IPS-18c (cell line): ENCODE data around the gene C1orf174.
"Not testable (repeated sequence)": the region's sequence is repeated elsewhere in the genome, so short reads cannot be mapped to it uniquely, and the experiment has no call there.

ENCODE experiments used
- H3K4me3 ChIP-seq: 2 replicates; pipeline ENCODE4 v1.7.0; 2013; ENCODE audit warnings: low read depth, mild to moderate bottlenecking, low read length, moderate library complexity; ENCODE audit not compliant: insufficient read depth
- H3K9me3 ChIP-seq: one replicate; pipeline ENCODE4 v1.6.1; 2013; ENCODE audit warnings: mild to moderate bottlenecking, low read length, moderate library complexity; ENCODE audit not compliant: control insufficient read depth, insufficient read depth

The C1orf174 gene

DNA sequence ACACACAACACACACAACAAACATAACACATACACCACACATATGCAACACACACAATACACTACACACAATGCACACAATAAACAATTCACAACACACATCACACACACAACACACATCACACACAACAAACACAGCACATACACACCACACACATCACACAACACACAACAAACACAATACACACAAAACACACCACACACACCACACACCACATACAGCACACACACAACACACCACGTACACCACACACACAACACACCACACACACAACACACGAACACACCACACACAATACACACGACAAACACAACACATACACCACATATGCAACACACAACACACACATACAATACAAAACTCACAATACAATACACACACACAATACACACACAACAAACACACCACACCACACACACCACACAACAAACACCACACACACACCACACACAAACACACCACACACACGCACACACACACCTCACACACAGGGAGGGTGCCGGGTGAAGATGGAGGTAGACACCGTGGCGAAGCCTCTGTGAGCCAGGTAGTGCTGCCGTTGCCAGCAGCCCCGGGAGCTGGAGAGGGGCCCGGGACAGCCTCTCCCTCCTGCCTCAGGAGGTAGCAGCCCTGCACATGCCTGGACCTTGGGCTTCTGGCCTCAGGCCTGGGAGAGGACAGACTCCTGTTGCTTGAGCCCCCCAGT is 30.4 kb upstream of the C1orf174 start:
- H3K4me3 ChIP-seq = no peak overlapping the region
- H3K9me3 ChIP-seq = no peaks in the 10 kb centered on the region

DNA sequence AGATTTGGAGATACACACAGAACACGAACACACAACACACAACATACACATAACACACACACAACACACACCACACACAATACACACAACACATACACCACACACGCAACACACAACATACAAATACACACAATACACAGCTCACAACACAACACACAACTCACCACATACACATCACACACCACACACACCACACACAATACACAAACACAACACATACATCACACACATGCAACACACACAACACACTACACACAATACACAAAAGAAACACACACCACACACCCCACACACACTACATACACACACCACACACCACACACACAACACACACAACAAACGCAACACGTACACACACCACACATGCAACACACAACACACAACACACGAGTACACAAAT is 29.1 kb upstream of the C1orf174 start:
- Histone ChIP-seq H3K4me3 (no peak overlapping the region), H3K9me3 (no peaks in the 10 kb centered on the region)

- Histone ChIP-seq H3K4me3 (no peak overlapping the region), H3K9me3 (no peaks in the 10 kb centered on the region)
Observed at GRCh38 chr1:3928586-3928985, 28.5 kb upstream of the C1orf174 start.

- Histone ChIP-seq H3K4me3 (no peak overlapping the region), H3K9me3 (no peaks in the 10 kb centered on the region)
Observed at GRCh38 chr1:3926956-3927355, 26.9 kb upstream of the C1orf174 start.

- no peak overlapping the region for H3K4me3 ChIP-seq
Observed at GRCh38 chr1:3925762-3926161, 25.7 kb upstream of the C1orf174 start.

DNA sequence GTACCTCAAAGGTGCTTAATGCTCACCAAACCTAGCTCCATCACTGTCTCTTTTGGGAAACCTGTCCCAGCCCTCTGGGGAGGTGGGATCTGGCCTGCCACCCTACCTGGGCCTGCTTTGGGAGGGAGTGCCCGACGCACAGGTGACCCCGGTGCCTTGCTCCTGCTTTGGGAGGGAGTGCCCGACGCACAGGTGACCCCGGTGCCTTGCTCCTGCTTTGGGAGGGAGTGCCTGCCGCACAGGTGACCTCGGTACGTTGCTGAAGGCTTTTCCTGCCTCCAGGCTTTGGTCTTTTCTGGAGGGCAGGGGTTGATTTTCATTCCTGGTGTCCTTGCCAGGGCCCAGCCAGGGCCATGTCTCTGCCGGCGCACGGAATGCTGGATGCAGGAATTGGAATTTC is 25.2 kb upstream of the C1orf174 start:
- Histone ChIP-seq H3K4me3 (no peak overlapping the region), H3K9me3 (no peaks in the 10 kb centered on the region)

More at GRCh38 chr1:3925762-3926161, 25.7 kb upstream of the C1orf174 start:
- no peaks in the 10 kb centered on the region for H3K9me3 ChIP-seq

GRCh38 chr1:3924825-3925220 is 24.8 kb upstream of the C1orf174 start:
- Histone ChIP-seq H3K4me3 (no peak overlapping the region), H3K9me3 (no peaks in the 10 kb centered on the region)

DNA sequence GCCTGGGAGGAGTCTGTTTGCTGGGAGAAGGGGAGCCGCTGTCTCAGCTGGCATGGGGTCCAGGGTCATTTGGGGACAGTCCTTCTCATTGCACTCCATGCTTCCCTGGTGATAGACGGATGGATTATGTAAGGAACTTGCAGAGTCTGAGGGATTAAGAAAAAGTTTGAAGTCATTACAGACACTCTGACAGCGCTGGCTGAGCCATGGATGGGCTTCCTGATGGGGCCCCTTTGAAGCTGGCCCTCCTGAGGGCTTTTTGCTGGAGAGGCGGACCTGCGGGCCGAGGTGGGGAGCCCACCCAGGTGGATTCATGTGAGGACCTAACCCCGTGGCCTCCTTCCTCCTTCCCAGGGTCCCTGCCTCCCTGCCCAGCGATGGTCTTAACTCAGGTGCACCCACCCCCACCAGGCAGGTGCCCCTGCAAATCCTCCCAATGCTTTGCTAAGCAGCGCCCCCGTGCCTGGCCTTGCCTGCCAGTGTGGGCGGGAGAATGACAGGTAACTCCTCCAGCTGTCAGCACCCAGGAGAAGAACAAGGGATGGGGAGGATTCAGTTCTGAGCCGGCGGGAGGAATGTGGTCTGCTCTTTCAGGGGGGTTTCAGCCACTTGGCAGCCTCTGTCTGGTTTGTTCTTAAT is 24.2 kb upstream of the C1orf174 start:
- H3K4me3 ChIP-seq = no peak overlapping the region
- H3K9me3 ChIP-seq = no peaks in the 10 kb centered on the region

GRCh38 chr1:3923378-3924185 is 23.5 kb upstream of the C1orf174 start:
- H3K4me3 ChIP-seq = no peak overlapping the region
- H3K9me3 ChIP-seq = no peaks in the 10 kb centered on the region

DNA sequence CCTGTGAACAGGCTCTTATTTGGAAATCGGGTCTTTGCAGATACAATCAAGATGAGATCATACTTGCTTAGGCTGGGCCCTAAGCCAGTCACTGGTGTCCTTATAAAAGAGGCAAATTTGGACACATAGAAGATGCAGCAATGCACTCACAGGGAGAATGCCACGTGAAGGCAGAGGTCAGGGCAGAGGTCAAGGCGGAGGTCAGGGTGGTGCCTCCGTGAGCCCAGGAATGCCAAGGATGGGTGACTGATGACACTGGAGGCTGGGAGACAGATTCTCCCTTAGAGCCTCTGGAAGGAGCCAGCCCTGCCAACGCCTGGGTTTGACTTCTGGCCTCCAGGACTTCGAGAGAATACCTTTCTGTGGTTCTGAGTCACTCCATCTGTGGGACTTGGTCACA is 22.8 kb upstream of the C1orf174 start:
- H3K4me3 ChIP-seq = no peak overlapping the region
- H3K9me3 ChIP-seq = no peaks in the 10 kb centered on the region

DNA sequence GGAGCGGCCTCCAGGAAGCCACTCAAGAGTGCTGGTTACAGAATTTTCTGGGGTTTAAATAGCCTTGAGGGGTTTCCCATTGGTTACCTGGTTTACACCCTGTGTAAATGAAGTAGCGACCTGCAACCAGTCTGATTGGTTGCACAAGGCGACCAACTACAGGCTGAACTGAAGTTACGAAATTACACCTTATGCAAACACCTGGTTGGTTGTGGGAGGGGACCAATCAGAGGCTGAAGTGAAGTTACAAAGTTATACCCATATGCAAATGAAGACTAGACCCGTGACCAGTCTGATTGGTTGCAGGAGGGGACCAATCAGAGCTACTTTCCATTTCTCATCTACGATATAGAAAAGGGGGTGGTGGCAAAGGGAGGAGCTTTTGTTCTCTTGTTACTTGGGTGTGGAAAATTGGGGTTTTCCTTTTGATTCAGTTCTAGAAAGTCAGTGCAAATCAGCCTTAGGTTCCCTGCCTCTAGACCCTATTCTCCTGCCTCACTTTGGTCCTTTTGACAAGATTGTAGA is 22.2 kb upstream of the C1orf174 start:
- no peaks in the 10 kb centered on the region for H3K9me3 ChIP-seq
- no peak overlapping the region for H3K4me3 ChIP-seq

GRCh38 chr1:3921765-3922164 is 21.7 kb upstream of the C1orf174 start:
- no peak overlapping the region for H3K4me3 ChIP-seq
- no peaks in the 10 kb centered on the region for H3K9me3 ChIP-seq

- H3K9me3 ChIP-seq = no peaks in the 10 kb centered on the region
- no peak overlapping the region for H3K4me3 ChIP-seq
Observed at GRCh38 chr1:3919706-3920105, 19.6 kb upstream of the C1orf174 start.

DNA sequence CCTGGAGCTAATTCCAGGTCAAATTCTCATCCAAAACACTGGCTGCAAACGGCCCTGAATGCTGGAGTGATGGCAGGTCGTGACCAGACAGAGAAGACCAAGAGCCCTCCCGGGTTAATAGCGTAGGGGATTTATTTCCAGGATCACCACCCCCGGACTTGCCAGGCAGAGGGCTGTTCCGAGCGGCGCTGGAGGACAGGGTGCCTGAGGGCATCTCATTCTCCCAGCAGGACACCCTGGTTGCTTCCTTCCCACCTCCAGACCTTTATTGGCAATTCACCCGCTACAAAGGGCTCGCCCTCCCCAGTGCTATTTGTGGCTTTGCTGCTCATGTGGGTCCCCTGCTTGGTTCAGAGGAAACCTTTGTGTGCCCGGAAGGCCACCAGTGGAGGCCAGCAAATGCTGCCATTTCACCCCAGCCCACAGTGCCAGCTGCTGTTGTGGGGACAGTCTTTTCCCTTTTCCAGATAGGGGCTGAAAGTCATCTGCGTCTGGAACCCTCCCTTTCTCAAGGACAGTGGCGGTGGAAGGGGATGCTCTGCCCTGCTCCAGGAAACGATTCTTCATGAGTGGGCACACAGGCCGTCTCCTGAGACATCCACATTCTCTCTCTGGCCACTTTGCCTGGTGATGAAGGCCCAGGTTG is 19.0 kb upstream of the C1orf174 start:
- Histone ChIP-seq H3K9me3 (no peaks in the 10 kb centered on the region), H3K4me3 (no peak overlapping the region)

DNA sequence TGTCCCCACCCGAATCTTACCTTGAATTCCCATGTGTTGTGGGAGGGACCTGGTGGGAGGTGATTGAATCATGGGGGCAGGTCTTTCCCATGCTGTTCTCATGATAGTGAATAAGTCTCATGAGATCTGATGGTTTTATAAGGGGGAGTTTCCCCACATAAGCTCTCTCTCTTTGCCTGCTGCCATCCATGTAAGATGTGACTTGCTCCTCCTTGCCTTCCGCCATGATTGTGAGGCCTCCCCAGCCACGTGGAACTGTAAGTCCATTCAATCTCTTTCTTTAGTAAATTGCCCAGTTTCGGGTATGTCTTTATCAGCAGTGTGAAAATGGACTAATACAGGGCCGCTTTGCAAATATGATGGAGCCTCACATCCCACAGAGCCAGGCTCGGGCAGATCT is 18.3 kb upstream of the C1orf174 start:
- H3K4me3 ChIP-seq, H3K9me3 ChIP-seq: not testable (repeated sequence)

DNA sequence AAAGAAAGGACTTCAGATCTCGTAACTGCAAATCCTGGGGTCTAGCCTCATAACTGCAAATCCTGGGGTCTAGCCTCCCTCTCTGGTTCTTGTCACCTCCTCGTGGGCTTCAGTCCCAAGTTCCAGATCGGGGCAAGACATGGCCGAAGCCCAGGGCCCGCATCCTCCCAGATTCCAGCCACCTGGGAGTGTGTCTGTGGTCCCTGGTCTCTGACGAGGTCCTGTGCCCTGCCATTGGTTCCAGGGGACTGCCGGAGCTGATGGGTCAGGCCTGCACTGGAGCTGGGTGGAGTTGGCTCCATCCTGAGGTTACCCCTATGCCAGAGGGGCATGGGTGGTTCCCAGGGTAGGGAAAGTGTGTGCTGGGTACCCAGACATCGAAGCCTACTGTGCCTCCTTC is 17.7 kb upstream of the C1orf174 start:
- H3K4me3 ChIP-seq = no peak overlapping the region
- H3K9me3 ChIP-seq = no peaks in the 10 kb centered on the region

GRCh38 chr1:3915551-3916121 is 15.6 kb upstream of the C1orf174 start:
- H3K4me3 ChIP-seq = no peak overlapping the region

More at GRCh38 chr1:3915551-3916121, 15.6 kb upstream of the C1orf174 start:
- H3K9me3 ChIP-seq = no peaks in the 10 kb centered on the region
